GM23338 (cell line): ENCODE results near the gene ANTXR1.

Experiments
- CTCF ChIP-seq, 2 experiments: fragments of 200-600 bp in 1 of 2; sonication (generic) in 1 of 2; conservative IDR thresholded peaks; 2 replicates each; pipeline versions ENCODE4 v1.5.1 to v1.6.1; 2016 to 2017; ENCODE audit warnings: antibody characterized with exemption in 2 of 2, low read depth in 2 of 2, mild to moderate bottlenecking in 2 of 2, moderate library complexity in 1 of 2
- EZH2 ChIP-seq: fragments of 200-600 bp; sonication (generic); IDR thresholded peaks from one replicate; pipeline ENCODE4 v1.8.0; 2017; ENCODE audit warnings: antibody characterized with exemption, mild to moderate bottlenecking, low read depth; ENCODE audit not compliant: unreplicated experiment
- POLR2AphosphoS5 ChIP-seq: IDR thresholded peaks from 2 replicates; pipeline ENCODE4 v1.6.1; 2016; ENCODE audit warnings: antibody characterized with exemption, low read depth
- REST ChIP-seq: IDR thresholded peaks from one replicate; pipeline ENCODE4 v1.6.1; 2018; ENCODE audit warnings: antibody characterized with exemption; ENCODE audit not compliant: unreplicated experiment

GRCh38 chr2:69213782-69214181 lies 200.8 kb downstream of the ANTXR1 start:
- no peak for TF ChIP-seq CTCF (conservative IDR thresholded peaks at IDR 0.05; ENCODE audit: low read depth in 2 of 2)
- TF ChIP-seq REST = no peak
- no peak for TF ChIP-seq EZH2
- TF ChIP-seq POLR2AphosphoS5 = no peak
